Stimulated activated CD4-positive, alpha-beta T cell treated with anti-CD3 and anti-CD28 coated beads, Interleukin-1b, Interleukin-23, amount 100 ng/mL, for 48 hours (primary cell): ENCODE results near the gene SLC4A3.

Experiments used
- DNase-seq: peaks from one replicate; pipeline ENCODE4 v3.0.0-alpha.2; 2020

The SLC4A3 gene

GRCh38 chr2:219634171-219634940 lies 6.9 kb downstream of the SLC4A3 start:
- no peak for DNase-seq

GRCh38 chr2:219634951-219635751 lies 7.7 kb downstream of the SLC4A3 start:
- no peak for DNase-seq

- no peak for DNase-seq
These were observed 8.9 kb downstream of the SLC4A3 start for GRCh38 chr2:219636144-219636915.

- no peak for DNase-seq
These were observed 9.8 kb downstream of the SLC4A3 start for GRCh38 chr2:219636941-219637841.

GRCh38 chr2:219637842-219638185 lies 10.4 kb downstream of the SLC4A3 start:
- no peak for DNase-seq

- no peak for DNase-seq
These were observed 11.0 kb downstream of the SLC4A3 start for GRCh38 chr2:219638217-219638947.

GRCh38 chr2:219638948-219639755 lies 11.7 kb downstream of the SLC4A3 start:
- no peak for DNase-seq

GRCh38 chr2:219641390-219642068 lies 14.1 kb downstream of the SLC4A3 start:
- DNase-seq = no peak

GRCh38 chr2:219642069-219642454 lies 14.6 kb downstream of the SLC4A3 start:
- no peak for DNase-seq

GRCh38 chr2:219642465-219643083 lies 15.1 kb downstream of the SLC4A3 start:
- peak; percentile 92 for DNase-seq

GRCh38 chr2:219643084-219643473 lies 15.6 kb downstream of the SLC4A3 start:
- DNase-seq = no peak

- DNase-seq = no peak
These were observed 16.5 kb downstream of the SLC4A3 start for GRCh38 chr2:219643788-219644398.

- DNase-seq = no peak
These were observed 17.5 kb downstream of the SLC4A3 start for GRCh38 chr2:219644801-219645480.

GRCh38 chr2:219645631-219646527 lies 18.4 kb downstream of the SLC4A3 start:
- no peak for DNase-seq

GRCh38 chr2:219648176-219648575 lies 20.7 kb downstream of the SLC4A3 start:
- DNase-seq = no peak

- no peak for DNase-seq
These were observed 21.5 kb downstream of the SLC4A3 start for GRCh38 chr2:219648963-219649362.

- DNase-seq = no peak
These were observed 23.2 kb downstream of the SLC4A3 start for GRCh38 chr2:219650426-219651248.
